Measurements from ENCODE around the gene CCM2L. TPM values are rescaled to one million over a fixed set of nuclear protein-coding genes. Genes with fewer than 3 reads are reported as not detected.

CCM2L gene
- total RNA-seq, 1 donor from 2014 or later = not detected

- DNase-seq (ENCODE audit: extremely low spot score, unreplicated experiment) = no peak
- peaks cover 13% of the 10 kb centered on the region for H3K27me3 Mint-ChIP-seq (ENCODE audit: unreplicated experiment)
- no peaks in the 10 kb centered on the region for H3K9me3 Mint-ChIP-seq (ENCODE audit: unreplicated experiment)
- H3K36me3 Mint-ChIP-seq (ENCODE audit: unreplicated experiment) = no peaks in the 10 kb centered on the region
- peaks cover 7% of the 10 kb centered on the region for H3K4me1 Mint-ChIP-seq (ENCODE audit: unreplicated experiment)
- TF ChIP-seq CTCF (IDR thresholded peaks at IDR 0.05) = no peak
- H3K27ac Mint-ChIP-seq (ENCODE audit: unreplicated experiment) = no peak overlapping the region
- no peak overlapping the region for H3K4me3 Mint-ChIP-seq (ENCODE audit: unreplicated experiment)
These were observed 57.1 kb downstream of the CCM2L start for GRCh38 chr20:32067234-32067821.

- H3K36me3 Mint-ChIP-seq (ENCODE audit: unreplicated experiment) = no peaks in the 10 kb centered on the region
- H3K27ac Mint-ChIP-seq (ENCODE audit: unreplicated experiment) = no peak overlapping the region
- H3K9me3 Mint-ChIP-seq (ENCODE audit: unreplicated experiment) = no peaks in the 10 kb centered on the region
- no peak for TF ChIP-seq CTCF (IDR thresholded peaks at IDR 0.05)
- DNase-seq (ENCODE audit: extremely low spot score, unreplicated experiment) = no peak
- H3K4me3 Mint-ChIP-seq (ENCODE audit: unreplicated experiment) = no peak overlapping the region
- H3K27me3 Mint-ChIP-seq (ENCODE audit: unreplicated experiment) = peaks cover 6% of the 10 kb centered on the region
- H3K4me1 Mint-ChIP-seq (ENCODE audit: unreplicated experiment) = peaks cover 7% of the 10 kb centered on the region
These were observed 57.9 kb downstream of the CCM2L start for GRCh38 chr20:32068174-32068573.

- Mint-ChIP-seq H3K36me3 (ENCODE audit: unreplicated experiment) (no peaks in the 10 kb centered on the region), H3K27ac (ENCODE audit: unreplicated experiment) (no peak overlapping the region), H3K4me1 (ENCODE audit: unreplicated experiment) (peaks cover 7% of the 10 kb centered on the region), H3K27me3 (ENCODE audit: unreplicated experiment) (peaks cover 6% of the 10 kb centered on the region), H3K4me3 (ENCODE audit: unreplicated experiment) (no peak overlapping the region), H3K9me3 (ENCODE audit: unreplicated experiment) (no peaks in the 10 kb centered on the region)
- no peak for DNase-seq (ENCODE audit: extremely low spot score, unreplicated experiment)
- TF ChIP-seq CTCF (IDR thresholded peaks at IDR 0.05) = no peak
These were observed 59.5 kb downstream of the CCM2L start for GRCh38 chr20:32069711-32070110.

- no peak for TF ChIP-seq CTCF (IDR thresholded peaks at IDR 0.05)
- H3K9me3 Mint-ChIP-seq (ENCODE audit: unreplicated experiment) = no peaks in the 10 kb centered on the region
- H3K27ac Mint-ChIP-seq (ENCODE audit: unreplicated experiment) = no peak overlapping the region
- peaks cover 9% of the 10 kb centered on the region for H3K27me3 Mint-ChIP-seq (ENCODE audit: unreplicated experiment)
- no peak overlapping the region for H3K4me3 Mint-ChIP-seq (ENCODE audit: unreplicated experiment)
- peaks cover 7% of the 10 kb centered on the region for H3K4me1 Mint-ChIP-seq (ENCODE audit: unreplicated experiment)
- no peak for DNase-seq (ENCODE audit: extremely low spot score, unreplicated experiment)
- no peaks in the 10 kb centered on the region for H3K36me3 Mint-ChIP-seq (ENCODE audit: unreplicated experiment)
These were observed 60.0 kb downstream of the CCM2L start for GRCh38 chr20:32070282-32070681.

- Mint-ChIP-seq H3K4me3 (ENCODE audit: unreplicated experiment) (no peak overlapping the region), H3K4me1 (ENCODE audit: unreplicated experiment) (peaks cover 7% of the 10 kb centered on the region), H3K36me3 (ENCODE audit: unreplicated experiment) (no peaks in the 10 kb centered on the region), H3K27me3 (ENCODE audit: unreplicated experiment) (peaks cover 14% of the 10 kb centered on the region), H3K9me3 (ENCODE audit: unreplicated experiment) (no peaks in the 10 kb centered on the region), H3K27ac (ENCODE audit: unreplicated experiment) (no peak overlapping the region)
- DNase-seq (ENCODE audit: extremely low spot score, unreplicated experiment) = no peak
- TF ChIP-seq CTCF (IDR thresholded peaks at IDR 0.05) = no peak
These were observed 60.5 kb downstream of the CCM2L start for GRCh38 chr20:32070690-32071213.
